CD4-positive, alpha-beta T cell (primary cell): ENCODE data around the gene VCX. TPM values are rescaled to one million over a fixed set of nuclear protein-coding genes. Genes with fewer than 3 reads are reported as not detected.

Experiments used
- ATAC-seq: fragments of 200-7000 bp; cut with Tn5 transposase; one replicate; pipeline ENCODE4 v1.10.0; 2022; ENCODE audit warnings: mild to moderate bottlenecking; ENCODE audit not compliant: poor library complexity
- CTCF ChIA-PET: fragments of 350-600 bp; sonication (Branson Sonifier 250); formaldehyde crosslinking; loops from one replicate; lab custom pipeline; 2021; ENCODE audit warnings: antibody characterized with exemption, inconsistent platforms; lab: Charles Lee
- POLR2A ChIA-PET: fragments of 350-600 bp; sonication (Branson Sonifier 250); formaldehyde crosslinking; loops from one replicate; lab custom pipeline; 2021; ENCODE audit warnings: antibody characterized with exemption, inconsistent platforms; lab: Charles Lee
- DNase-seq, 14 experiments: peaks; one replicate each; pipeline ENCODE4 v3.0.0-alpha.2; 2013 to 2020; ENCODE audit warnings: mixed read lengths in 2 of 14
- H3K27ac ChIP-seq, 2 donors: one replicate each; pipeline versions ENCODE4 v1.5.1 to v1.7.0; 2013; ENCODE audit warnings: low read length in 2 of 2, low read depth in 1 of 2, mild to moderate bottlenecking in 1 of 2
- H3K27me3 ChIP-seq, 2 experiments: 1 replicate in 1 of 2; 2 replicates in 1 of 2; pipeline versions ENCODE4 v1.6.1 to v1.7.0; 2013; ENCODE audit warnings: low read length in 2 of 2, control low read depth in 1 of 2, mild to moderate bottlenecking in 1 of 2, moderate library complexity in 1 of 2; ENCODE audit not compliant: insufficient read depth in 2 of 2, control insufficient read depth in 1 of 2
- H3K36me3 ChIP-seq: one replicate; pipeline ENCODE4 v1.6.1; 2013; ENCODE audit warnings: low read length, control low read depth; ENCODE audit not compliant: insufficient read depth
- H3K4me1 ChIP-seq: one replicate; pipeline ENCODE4 v1.6.1; 2013; ENCODE audit warnings: low read length, control low read depth; ENCODE audit not compliant: insufficient read depth
- H3K4me3 ChIP-seq: one replicate; pipeline ENCODE4 v1.5.1; 2013; ENCODE audit warnings: mild to moderate bottlenecking, low read length, moderate library complexity
- H3K9me3 ChIP-seq, 2 experiments: 1 replicate in 1 of 2; 2 replicates in 1 of 2; pipeline versions ENCODE4 v1.6.1 to v1.7.0; 2013; ENCODE audit warnings: low read length in 2 of 2, mild to moderate bottlenecking in 2 of 2, control low read depth in 1 of 2, moderate library complexity in 1 of 2; ENCODE audit not compliant: control insufficient read depth in 1 of 2, insufficient read depth in 1 of 2
- H3K27ac Mint-ChIP-seq: one replicate; pipeline ENCODE4 v1.8.0; 2020; ENCODE audit warnings: mixed read lengths
- H3K27me3 Mint-ChIP-seq: one replicate; pipeline ENCODE4 v1.8.0; 2021; ENCODE audit warnings: mixed read lengths
- H3K36me3 Mint-ChIP-seq: one replicate; pipeline ENCODE4 v1.8.0; 2021; ENCODE audit warnings: low read depth, mixed read lengths
- H3K4me1 Mint-ChIP-seq: one replicate; pipeline ENCODE4 v1.8.0; 2021; ENCODE audit warnings: low read depth, mixed read lengths
- H3K4me3 Mint-ChIP-seq: one replicate; pipeline ENCODE4 v1.8.0; 2020; ENCODE audit warnings: mild to moderate bottlenecking, mixed read lengths
- H3K9me3 Mint-ChIP-seq: one replicate; pipeline ENCODE4 v1.8.0; 2020; ENCODE audit warnings: mixed read lengths
- intact Hi-C, 2 experiments: fragments of 100-400 bp; cut with DNase I in 1 of 2; cut with micrococcal nuclease in 1 of 2; formaldehyde crosslinking; loops; one replicate each; pipeline versions ENCODE4 v1.15.1 to v1.9.0; 2023 to 2025; cut with DNase I, micrococcal nuclease
- total RNA-seq, 174 experiments: library from RNA in 2 of 174; stranded (reverse) in 2 of 174; gene quantifications; one replicate each; pipeline ENCODE4 v1.2.3 and lab custom pipeline; 2021 to 2026
- TF ChIP-seq, protein P1 (sequence below): fragments of 200-600 bp; IDR thresholded peaks from one replicate; pipeline ENCODE4 v1.8.0; 2022; ENCODE audit warnings: antibody characterized with exemption, mild to moderate bottlenecking

The VCX gene
- total RNA-seq, 2 experiments from 2014 or later, result not detected

DNA sequence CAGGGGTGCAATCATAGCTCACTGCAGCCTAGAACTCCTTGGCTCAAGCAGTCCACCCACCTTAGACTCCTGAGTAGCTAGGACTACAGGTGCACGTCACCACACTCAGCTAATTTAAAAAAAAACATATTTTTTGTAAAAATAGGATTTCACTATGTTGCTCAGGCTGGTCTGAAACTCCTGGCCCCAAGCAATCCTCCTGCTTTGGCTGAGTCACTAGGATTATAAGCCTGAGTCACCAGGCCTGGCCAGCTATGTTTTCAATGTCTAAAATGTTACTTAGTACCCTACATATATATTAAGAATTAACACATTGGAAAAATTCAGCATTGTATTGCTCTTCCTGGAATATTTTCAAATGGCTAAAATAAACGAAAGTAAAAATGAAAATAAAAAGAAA lies 46.7 kb downstream of the VCX start:
- Mint-ChIP-seq H3K27me3 (no peaks in the 10 kb centered on the region), H3K4me3 (no peak overlapping the region), H3K4me1 (no peaks in the 10 kb centered on the region), H3K36me3 (no peaks in the 10 kb centered on the region), H3K27ac (no peak overlapping the region), H3K9me3 (no peaks in the 10 kb centered on the region)
- Histone ChIP-seq H3K4me3 (no peak overlapping the region), H3K27me3 (no peaks in the 10 kb centered on the region), H3K27ac (no peak overlapping the region), H3K36me3 (no peaks in the 10 kb centered on the region), H3K4me1 (no peaks in the 10 kb centered on the region), H3K9me3 (no peaks in the 10 kb centered on the region)
- no peak for ATAC-seq
- POLR2A ChIA-PET, result no interaction called here
- intact Hi-C loops, result no loop called here
- CTCF ChIA-PET, result no interaction called here
- DNase-seq, result no peak
- TF ChIP-seq, protein P1, sequence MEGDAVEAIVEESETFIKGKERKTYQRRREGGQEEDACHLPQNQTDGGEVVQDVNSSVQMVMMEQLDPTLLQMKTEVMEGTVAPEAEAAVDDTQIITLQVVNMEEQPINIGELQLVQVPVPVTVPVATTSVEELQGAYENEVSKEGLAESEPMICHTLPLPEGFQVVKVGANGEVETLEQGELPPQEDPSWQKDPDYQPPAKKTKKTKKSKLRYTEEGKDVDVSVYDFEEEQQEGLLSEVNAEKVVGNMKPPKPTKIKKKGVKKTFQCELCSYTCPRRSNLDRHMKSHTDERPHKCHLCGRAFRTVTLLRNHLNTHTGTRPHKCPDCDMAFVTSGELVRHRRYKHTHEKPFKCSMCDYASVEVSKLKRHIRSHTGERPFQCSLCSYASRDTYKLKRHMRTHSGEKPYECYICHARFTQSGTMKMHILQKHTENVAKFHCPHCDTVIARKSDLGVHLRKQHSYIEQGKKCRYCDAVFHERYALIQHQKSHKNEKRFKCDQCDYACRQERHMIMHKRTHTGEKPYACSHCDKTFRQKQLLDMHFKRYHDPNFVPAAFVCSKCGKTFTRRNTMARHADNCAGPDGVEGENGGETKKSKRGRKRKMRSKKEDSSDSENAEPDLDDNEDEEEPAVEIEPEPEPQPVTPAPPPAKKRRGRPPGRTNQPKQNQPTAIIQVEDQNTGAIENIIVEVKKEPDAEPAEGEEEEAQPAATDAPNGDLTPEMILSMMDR, result no peak

DNA sequence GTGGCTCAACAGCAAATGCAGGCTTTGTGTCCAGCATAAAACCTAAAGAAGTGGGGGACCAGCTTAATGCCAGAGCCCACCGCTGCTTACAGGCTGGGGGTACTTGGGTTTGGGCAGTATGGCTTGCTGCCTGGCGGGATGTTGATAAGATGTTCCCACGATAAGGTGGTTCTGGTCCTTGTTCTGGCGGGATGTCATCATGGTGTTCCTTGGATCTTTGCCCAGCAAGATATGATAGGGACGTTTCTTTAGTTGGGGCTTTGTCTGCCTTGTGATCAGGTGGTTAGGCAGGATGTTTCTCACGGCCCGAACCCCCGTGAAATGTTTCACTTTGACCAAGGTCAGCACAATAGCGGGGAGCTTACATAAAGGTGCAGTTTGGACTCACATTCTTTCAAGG lies 49.0 kb downstream of the VCX start:
- ATAC-seq (no peak), DNase-seq (no peak)
- H3K27ac ChIP-seq, result no peak overlapping the region
- intact Hi-C loops, result no loop called here
- no peaks in the 10 kb centered on the region for H3K4me1 ChIP-seq
- no peaks in the 10 kb centered on the region for H3K36me3 ChIP-seq
- Mint-ChIP-seq H3K4me3 (no peak overlapping the region), H3K27me3 (no peaks in the 10 kb centered on the region), H3K9me3 (no peaks in the 10 kb centered on the region), H3K27ac (no peak overlapping the region), H3K4me1 (no peaks in the 10 kb centered on the region), H3K36me3 (no peaks in the 10 kb centered on the region)
- TF ChIP-seq, protein P1, result no peak
- H3K4me3 ChIP-seq, result no peak overlapping the region
- ChIA-PET POLR2A (no interaction called here), CTCF (no interaction called here)
- H3K27me3 ChIP-seq, result no peaks in the 10 kb centered on the region
- H3K9me3 ChIP-seq, result no peaks in the 10 kb centered on the region

Other genes starting within 250 kb of the VCX start
- 1 to 10 TPM; 1.9 to 2.1 TPM for gene PNPLA4, start 84.2 kb downstream of the VCX start, total RNA-seq